Activated CD4-positive, alpha-beta T cell treated with anti-CD3 and anti-CD28 coated beads for 48 hours (primary cell): Measurements from ENCODE around the gene ALOX5AP.

ENCODE experiments used
- DNase-seq: peaks from one replicate; pipeline ENCODE4 v3.0.0-alpha.2; 2020

ALOX5AP gene

GRCh38 chr13:30715372-30715756 is 20.0 kb upstream of the ALOX5AP start:
- no peak for DNase-seq

DNA sequence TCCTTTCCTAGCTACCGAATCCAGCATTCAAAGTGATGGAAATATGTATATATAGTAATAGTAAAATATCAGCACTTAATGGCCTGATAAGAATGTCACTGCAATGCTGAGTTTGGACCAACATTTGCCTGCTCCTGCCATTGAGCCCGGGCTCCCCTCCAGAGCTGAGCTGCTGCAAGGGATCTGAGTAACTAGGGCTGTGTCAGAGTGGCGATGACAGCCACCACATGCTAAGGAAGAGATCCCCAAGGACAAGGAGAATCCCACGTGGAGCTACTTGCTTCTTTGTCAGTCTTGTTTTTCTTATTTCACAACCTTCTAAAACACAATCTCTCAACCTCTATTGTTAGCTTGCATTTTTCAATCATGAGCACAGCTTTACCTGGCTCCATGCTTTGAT is 19.5 kb upstream of the ALOX5AP start:
- no peak for DNase-seq

GRCh38 chr13:30718661-30719524 is 16.4 kb upstream of the ALOX5AP start:
- DNase-seq, result no peak

- no peak for DNase-seq
These were observed 15.8 kb upstream of the ALOX5AP start for GRCh38 chr13:30719525-30719914.

GRCh38 chr13:30720172-30720869 is 15.0 kb upstream of the ALOX5AP start:
- DNase-seq, result no peak

DNA sequence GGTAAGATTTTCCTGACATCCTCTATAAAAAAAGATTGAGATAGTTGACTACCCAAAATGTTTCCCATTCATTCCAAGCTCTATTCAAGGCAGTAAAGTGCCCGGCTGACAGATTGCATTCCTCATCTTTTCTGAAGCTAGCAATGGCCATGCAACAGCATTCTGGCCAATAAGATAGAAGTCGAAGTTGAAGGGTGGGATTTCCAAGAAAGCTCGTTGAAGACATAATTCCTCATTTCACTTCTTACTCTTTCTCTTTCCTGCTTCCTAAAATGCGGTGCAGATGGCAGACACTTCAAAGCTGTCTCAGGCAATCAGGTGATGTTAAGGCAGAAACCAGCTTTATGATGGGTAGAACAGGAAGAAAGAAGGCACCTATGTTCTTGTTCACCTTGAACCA is 13.4 kb upstream of the ALOX5AP start:
- no peak for DNase-seq

GRCh38 chr13:30722361-30722760 is 13.0 kb upstream of the ALOX5AP start:
- no peak for DNase-seq

- no peak for DNase-seq
These were observed 10.6 kb upstream of the ALOX5AP start for GRCh38 chr13:30724778-30725177.

DNA sequence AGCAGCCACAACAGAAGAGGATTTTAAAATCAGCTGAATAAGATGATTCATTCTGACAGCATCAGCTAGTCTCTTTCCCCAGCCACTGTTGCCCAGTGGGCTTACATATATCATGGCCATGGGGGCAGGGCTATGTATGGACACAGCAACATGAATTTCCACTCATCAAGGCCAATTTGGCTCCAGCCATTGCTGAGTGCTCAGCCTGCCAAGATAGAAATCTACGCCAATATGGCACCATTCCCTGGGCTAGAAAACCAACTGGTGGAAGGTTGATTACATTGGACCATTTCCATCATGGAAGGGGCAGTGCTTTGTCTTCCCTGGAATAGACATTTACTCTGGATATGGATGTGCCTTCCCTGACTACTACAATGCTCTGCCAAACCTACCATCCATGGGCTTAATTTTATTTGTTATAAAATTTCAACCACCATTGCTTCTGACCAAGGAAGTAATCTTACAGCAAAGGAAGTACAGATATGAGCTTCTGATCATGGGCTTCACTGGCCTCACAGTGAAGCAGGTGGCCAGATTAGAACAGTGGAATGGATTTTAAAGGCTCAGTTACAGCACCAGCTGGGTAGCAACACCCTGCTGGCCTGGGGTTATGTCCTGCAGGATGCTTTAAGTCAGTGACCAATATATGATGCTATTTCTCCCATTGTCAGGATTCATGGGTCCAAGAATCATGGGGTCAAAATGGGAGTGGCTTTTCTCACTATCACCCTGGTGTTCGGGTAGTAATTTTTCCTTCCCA is 9.8 kb upstream of the ALOX5AP start:
- no peak for DNase-seq

GRCh38 chr13:30726192-30726591 is 9.2 kb upstream of the ALOX5AP start:
- DNase-seq, result no peak

DNA sequence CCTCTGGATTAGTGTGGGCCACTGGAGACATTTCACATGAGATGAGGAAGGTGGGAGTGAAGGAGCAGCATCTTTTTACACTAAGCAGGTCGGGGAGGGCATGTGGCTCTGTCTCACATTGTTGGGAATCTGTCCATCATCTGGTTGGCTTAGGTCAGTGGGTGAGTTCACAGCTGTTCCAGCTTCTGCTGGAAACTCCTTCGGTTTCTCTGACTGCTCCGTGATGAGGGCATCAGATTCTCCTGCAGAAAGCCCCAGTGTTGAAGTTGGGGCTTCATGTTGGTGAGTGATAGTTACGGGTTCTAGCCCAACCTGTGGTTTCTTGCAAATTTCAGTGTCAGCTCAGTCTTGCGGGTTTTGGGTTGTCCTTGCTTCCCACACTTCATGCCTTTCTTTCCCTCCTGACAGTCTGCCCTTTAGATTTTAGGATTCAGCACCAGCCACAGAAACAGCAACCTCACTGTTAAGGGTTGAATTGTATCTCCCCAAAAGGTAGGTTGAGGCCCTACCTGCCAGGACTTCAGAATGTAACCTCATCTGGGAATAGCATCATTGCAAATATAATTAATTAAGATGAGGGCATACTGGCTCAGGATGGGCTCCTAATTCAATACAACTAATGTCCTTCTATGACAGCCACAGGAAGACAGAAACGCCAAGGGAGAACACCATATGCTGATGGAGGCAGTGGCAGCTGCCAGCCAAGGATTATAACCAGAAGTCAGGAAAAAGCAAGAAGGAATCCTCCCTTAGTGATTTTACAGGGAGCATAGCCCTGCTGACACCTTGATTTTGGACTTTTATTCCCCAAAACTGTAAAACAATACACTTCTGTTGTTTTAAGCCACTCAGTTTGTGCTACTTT is 7.6 kb upstream of the ALOX5AP start:
- DNase-seq, result no peak

DNA sequence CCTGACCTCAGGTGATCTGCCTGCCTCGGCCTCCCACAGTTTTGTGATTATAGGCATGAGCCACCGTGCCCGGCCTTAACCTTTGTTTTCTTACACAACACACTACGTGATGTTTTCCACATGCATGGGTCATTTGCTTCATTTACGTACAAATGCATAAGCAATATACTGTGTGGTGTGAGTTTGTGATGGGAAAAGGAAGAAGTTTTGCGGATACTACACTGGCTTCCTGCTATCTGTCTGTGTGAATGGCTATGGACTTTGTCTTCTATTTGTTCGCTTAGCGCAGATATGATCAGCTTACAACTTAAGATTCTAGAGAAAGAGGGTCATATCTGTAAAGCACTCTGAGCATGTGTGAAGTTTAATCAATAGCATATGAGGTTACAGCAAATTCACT is 5.5 kb upstream of the ALOX5AP start:
- no peak for DNase-seq

GRCh38 chr13:30730526-30730925 is 4.8 kb upstream of the ALOX5AP start:
- DNase-seq, result no peak

GRCh38 chr13:30731361-30732045 is 3.8 kb upstream of the ALOX5AP start:
- DNase-seq, result no peak

- no peak for DNase-seq
These were observed 3.3 kb upstream of the ALOX5AP start for GRCh38 chr13:30732046-30732390.

- DNase-seq, result no peak
These were observed 904 bp upstream of the ALOX5AP start for GRCh38 chr13:30734439-30734838.

DNA sequence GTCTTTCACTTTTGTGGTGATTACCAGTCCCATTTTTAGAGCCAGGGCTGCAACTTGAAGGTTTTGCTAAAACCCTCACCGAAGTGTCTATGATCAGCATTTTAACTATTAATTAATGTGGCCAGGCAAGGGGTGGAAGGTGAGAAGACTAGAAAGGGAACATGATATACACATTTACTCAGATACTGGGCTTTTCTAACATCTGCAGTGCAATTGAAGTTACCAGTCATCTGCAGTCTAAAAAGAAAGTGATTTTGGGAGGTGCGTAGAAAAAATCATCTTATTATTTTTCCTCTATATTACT is 481 bp downstream of the ALOX5AP start:
- no peak for DNase-seq

DNA sequence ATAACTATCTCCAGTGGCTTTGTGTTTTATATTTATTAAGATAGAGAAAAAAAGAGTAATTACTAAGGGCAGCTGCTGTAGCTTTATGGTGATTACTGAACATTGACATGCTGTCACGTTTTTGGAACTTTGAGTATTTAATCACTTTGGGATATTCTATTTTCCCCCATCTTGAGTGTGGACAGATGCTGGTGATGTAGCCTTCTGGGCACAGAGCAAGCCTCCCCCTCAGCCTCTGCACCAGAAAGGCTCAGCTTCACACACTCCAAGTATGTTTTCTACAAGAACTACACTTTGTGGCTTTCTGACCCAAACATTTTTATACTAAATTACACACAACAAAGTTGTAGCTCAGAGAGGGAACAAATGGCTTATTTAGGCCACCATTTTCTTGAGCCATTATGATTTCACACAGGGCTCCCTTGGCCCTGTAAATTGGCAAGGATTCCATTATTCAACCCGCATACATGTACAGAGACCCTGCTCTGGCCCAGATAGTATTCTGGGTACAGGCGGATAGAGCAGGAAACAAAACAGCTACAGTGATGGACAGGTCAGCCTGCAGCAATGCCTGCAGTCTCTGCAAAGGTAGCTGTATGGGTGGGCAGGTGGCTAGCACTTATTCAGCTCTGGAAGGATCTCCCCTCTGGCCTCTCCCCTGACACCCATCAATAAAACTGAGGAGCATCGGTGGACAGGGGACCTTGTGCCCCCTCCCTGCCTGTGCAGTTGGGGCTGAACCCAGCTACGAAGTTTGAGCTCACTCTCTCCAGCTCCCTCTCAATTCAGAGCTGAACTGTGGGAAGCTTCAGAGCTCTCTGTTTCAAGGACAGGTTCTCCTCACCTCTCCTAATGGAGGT is 1.3 kb downstream of the ALOX5AP start:
- DNase-seq, result no peak

DNA sequence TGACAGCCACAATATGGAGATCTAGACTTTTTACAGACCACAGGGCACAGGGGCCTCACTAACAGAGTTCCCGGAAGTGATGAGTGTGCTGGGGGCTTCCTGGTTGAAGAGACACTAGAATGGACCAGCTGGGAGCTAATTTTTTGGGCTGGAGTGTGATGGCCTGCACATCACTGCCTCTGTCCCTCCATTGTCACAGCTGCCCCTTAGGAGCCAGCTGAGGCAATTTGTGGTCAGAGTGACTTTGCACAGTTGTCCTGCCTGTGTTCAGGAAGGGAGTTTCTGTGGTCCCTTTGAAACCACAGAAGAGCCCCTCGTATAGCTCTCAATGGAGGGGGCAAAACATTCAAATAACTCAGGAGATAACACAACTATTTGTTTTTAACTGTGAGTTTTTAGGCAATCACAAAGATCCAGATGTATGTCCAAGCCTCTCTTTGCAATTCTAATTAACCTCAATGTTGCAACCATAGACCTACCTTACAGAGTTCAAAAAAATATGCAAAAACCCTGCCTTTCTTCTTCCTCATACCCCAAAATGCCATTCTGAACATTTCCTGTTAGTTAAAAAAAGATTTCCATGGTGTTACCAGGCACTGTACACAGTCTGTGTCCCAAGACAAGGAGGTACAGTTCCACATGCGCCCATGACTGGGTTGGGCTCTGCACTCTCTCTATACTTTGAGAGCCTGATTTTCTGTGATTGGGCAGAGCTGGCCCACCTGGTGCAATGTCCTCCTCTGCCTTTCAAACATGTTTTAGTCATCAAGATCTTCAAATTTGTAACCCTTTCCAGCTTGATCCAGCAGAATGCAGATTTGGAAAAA is 2.4 kb downstream of the ALOX5AP start:
- no peak for DNase-seq

GRCh38 chr13:30738526-30739236 is 3.3 kb downstream of the ALOX5AP start:
- no peak for DNase-seq
